HG03575 (cell line): ENCODE data around the gene LMF1.

Experiments used
- ATAC-seq: cut with Tn5 transposase; IDR thresholded peaks from one replicate; pipeline ENCODE4 v1.9.1; 2021; ENCODE audit not compliant: unreplicated experiment, insufficient number of reproducible peaks, low FRiP score; ENCODE audit errors: extremely low read depth

LMF1 gene

DNA sequence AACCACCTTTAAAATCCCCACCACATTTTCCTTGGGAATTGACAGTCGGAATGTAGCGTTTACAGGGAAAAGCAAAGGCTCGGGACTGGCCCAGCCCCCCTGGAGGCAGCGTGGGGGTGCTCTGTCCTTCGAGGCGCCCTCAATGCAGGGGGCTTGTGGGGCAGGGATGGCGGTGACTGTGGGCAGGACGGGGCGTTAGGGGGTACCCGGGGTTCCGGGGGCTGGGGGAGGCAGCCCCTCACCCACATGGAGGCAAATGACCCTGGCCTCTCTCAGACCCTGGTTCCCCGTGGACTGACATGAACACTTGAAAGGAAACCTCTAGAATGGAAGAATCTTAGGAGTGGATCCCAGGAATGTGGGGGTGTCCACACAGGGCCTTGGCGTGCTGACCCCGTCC is 91.9 kb downstream of the LMF1 start:
- ATAC-seq, result no peak

DNA sequence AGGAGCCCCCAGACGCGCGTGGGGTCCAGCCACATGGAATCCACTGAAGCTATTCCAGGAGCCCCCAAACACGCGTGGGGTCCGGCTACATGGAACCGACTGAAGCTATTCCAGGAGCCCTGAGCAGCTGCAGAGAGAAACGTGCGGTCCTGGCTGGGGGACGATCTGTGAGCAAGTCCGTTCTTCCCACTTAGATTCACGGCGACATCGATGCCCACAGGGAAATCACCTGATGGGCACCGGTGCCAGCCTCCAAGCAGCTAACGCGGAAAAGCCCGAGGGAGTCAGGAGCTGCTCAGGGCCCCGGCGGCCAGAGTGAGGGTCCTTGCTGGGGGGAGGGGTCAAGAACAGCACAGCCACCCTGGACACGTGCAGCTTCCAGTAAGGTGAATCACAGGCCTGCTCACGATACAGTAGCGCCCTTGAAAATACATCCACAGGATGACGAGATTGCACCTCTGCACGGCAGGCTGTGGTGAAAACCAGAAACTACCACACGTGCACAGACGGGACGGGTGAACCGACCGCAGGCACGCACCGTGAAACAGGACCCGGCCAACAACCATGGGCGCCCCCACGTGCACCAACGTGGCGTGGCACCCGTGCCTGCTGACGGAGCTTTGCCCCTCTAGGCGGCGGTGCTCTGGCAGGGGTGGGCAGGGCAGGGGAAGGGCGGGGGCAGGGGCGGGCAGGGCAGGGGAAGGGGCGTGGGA is 92.6 kb downstream of the LMF1 start:
- no peak for ATAC-seq

- ATAC-seq, result no peak
Measured at GRCh38 chr16:877242-878071, 93.3 kb downstream of the LMF1 start.

GRCh38 chr16:876523-877241 is 94.1 kb downstream of the LMF1 start:
- ATAC-seq, result no peak

- ATAC-seq, result no peak
Measured at GRCh38 chr16:876041-876335, 94.8 kb downstream of the LMF1 start.

GRCh38 chr16:875182-876040 is 95.4 kb downstream of the LMF1 start:
- ATAC-seq, result no peak

DNA sequence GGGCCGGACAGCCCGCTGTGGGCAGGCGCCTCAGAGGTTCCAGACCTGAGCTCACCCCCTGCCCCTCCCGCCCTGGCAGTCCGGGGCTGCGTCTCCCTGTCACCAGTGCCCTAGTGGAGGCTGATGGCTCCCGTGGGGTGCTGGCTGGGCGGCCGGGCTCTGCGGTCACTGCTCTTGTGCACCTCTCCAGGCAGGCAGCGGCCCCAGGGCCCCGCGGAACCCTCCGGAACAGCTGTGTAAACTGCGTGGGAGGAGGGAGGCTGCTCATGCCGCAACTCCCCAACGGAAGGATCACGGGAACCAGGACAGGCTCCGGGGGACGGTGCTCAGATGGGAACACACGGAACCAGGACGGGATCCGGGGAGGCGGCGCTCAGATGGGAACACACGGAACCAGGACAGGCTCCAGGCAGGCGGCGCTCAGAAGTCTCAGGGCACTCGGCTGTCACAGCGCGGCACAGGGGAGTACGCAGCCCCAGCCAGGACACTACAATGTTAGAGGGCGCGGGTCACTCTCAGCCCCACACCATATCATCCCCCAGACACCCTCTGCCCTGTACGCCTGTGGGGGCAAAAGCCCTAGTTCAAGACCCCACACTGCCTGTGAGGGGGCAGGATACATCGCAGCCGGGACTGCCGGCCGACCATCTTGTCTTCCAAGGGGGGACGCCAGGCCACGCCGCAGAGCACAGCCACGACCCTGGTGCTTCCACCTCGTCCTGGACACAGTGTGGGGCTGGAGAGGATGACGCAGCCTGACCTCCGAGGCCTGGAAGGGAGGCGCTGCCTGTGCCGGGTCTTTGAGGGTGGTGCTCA is 96.2 kb downstream of the LMF1 start:
- ATAC-seq, result no peak

DNA sequence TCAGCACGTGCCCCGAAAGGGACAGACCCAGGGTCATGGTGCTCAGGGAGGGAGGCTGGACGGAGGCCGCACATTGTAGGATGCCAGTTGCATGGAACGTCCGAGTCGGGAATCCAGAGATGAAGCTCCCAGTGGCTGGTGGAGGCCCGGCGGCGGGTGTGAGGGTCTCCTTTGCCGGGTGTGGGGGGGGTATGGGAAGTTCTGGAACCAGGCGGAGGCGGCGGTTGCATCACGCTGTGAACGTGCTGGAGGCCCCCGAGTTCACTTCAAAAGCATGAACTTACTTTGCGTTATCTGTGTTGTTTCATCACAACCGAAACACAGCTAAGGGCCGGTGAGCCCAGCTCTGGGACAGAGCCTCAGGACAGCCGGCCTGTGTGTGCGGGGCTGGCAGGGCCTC is 96.9 kb downstream of the LMF1 start:
- ATAC-seq, result no peak

DNA sequence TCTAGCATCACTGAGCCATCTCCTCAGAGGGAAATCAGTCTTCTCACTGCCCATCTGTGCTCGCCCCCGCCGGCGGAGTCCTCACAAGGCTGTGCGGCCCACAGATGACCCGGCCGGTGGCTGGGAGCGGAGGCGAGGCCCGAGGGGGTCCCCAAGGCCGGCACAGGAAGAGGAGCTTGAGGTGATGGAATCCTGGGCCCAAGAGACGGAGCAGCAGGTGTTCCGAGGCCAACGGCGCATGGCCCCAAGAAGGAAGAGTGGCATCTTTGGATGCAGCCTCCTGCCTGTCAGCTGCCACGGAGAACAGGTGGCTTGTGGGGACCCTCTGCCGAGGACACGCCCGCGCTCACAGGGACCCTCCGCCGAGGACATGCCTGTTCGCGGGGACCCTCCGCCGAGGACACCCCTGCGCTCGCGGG is 97.5 kb downstream of the LMF1 start:
- ATAC-seq, result no peak

GRCh38 chr16:872436-873242 is 98.1 kb downstream of the LMF1 start:
- ATAC-seq, result no peak

- ATAC-seq, result no peak
Measured at GRCh38 chr16:871562-872345, 99.0 kb downstream of the LMF1 start.

DNA sequence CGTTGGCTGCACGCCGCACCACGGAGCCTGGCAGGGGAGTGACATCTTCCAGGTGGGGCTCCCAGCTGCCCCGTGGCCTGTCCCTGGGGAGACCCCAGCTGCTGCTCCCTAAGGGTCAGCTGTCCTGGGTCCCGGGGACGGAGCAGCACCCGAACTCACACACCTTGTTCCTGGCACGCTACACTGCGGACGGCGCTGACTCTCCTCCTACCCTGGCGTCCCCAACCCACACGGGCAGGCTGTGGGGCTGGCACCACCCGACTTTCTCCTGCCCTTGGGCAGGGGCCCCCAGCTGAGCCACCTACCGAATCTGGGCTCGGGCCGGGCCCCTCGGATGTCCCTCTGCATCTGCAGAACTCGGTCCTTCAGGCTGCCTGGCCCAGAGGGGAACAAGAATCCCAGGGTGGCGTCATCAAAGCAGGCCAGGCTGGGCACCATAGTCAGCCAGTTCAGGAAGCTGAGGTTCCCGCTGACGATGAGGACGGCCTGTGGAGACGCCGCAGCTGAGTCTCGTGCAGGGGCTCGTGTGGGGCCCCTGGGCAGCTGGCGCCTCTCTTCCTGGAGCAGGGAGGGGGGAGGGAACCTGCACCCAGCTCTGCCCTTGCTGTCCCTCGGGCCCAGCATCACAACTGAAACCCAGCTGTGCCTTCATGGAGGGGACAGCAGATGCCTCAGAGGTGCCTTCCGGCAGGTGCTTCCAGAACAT is 99.8 kb downstream of the LMF1 start:
- no peak for ATAC-seq

- ATAC-seq, result no peak
Measured at GRCh38 chr16:869823-870641, 100.8 kb downstream of the LMF1 start.

DNA sequence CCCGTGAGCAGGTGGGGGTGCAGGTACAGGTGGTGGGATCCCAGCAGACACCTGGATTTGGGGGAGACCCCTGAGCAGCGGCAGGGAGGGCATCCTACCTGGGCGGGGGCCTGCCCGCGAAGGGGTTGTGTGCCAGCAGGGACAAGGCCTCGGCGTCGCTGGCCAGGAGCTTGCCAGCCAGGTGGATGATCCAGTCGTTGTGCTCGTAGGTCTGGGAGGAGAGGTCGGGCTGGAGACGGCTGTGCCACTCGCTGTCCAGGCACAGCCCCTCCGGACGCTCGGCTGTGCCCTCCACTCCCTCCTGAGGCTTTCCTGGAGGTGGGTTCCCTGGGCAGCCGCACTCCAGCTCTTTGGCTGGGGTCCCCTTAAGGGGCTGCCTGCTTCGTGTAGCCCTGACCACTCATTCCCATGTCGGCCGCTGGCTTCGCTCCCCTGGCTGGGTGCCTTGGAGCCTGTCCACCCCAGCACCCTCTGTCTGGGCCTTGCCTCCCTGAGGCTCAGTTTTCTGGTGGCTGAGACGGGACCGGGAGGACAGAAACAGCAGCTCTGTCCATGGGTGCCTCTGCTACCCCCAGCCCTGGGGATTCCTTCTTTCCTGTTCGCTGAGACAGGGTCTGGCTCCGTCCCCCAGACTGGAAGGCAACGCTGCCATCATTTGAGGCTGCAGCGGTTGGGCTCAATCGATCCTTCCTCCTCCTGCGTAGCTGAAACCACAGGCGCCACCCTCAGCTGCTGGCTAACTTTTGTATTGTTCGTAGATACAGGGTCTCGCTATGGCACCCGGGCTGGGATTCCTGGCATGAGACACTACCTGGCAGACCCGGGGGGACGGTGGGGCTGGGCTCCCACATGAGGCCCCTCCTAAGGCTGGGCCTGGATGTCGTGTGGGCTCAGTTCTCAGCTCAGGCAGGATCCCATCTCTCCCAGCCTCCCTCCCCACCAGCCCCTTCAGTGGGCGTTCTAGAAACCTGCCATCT is 101.7 kb downstream of the LMF1 start:
- ATAC-seq, result no peak

DNA sequence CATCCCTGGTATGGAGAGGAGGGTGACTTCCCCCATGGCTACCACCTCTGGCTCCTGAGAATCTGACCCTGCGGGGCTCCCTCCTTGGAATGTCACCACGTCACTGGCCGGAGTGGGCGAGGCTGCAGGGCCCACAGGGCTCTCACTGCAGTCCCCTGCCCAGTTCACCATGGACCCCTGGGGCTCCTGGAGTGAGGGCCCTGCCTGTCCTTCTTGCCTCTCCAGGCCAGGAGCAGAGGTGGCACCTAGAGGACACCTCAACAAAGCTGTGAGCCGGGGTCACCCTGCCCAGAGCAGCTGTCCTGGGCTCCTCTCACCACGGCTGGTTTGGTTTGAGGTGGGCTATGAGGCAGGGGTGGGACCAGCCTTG is 102.4 kb downstream of the LMF1 start:
- no peak for ATAC-seq
